Retinal pigment epithelial cell (primary cell): Measurements from ENCODE around the gene NTF4.

Experiments
- DNase-seq: peaks from one replicate; pipeline ENCODE4 v3.0.0-alpha.2; 2010; ENCODE audit warnings: low read depth
- H3K4me3 ChIP-seq: 2 replicates; pipeline ENCODE4 v1.5.1; 2011; ENCODE audit warnings: mild to moderate bottlenecking, low read length, control low read depth, moderate library complexity
- CTCF ChIP-seq: conservative IDR thresholded peaks from 2 replicates; pipeline ENCODE4 v1.5.1; 2011; ENCODE audit warnings: low read depth, low read length, control low read depth, inconsistent platforms

NTF4 gene

GRCh38 chr19:49014123-49014869, 50.3 kb downstream of the NTF4 start:
- H3K4me3 ChIP-seq = no peak overlapping the region
- DNase-seq = no peak
- no peak for TF ChIP-seq CTCF

GRCh38 chr19:49011194-49011593, 53.4 kb downstream of the NTF4 start:
- H3K4me3 ChIP-seq = no peak overlapping the region
- no peak for TF ChIP-seq CTCF
- DNase-seq = no peak
